Measurements from ENCODE around the gene CZIB.

DNA sequence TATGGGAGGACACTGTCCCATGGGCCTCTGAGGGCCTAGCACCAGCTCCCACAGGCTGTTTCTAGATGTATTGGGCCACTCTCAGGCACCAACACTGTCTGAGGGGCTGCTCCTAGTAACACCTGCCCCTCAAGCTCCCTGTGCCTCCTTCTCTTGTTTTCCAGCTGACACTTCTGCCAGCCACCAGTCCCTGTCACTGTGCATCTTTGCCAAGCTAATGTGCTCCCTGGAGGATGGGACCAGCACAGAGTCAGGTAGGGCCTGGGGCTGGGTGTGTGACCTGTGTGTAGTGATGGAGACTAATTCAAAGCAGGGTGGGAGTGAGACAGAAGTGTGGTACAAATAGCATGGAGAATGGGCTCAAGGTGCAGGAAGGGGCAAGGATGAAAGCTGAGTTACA is 47.3 kb upstream of the CZIB start:
- TF ChIP-seq, protein P1, sequence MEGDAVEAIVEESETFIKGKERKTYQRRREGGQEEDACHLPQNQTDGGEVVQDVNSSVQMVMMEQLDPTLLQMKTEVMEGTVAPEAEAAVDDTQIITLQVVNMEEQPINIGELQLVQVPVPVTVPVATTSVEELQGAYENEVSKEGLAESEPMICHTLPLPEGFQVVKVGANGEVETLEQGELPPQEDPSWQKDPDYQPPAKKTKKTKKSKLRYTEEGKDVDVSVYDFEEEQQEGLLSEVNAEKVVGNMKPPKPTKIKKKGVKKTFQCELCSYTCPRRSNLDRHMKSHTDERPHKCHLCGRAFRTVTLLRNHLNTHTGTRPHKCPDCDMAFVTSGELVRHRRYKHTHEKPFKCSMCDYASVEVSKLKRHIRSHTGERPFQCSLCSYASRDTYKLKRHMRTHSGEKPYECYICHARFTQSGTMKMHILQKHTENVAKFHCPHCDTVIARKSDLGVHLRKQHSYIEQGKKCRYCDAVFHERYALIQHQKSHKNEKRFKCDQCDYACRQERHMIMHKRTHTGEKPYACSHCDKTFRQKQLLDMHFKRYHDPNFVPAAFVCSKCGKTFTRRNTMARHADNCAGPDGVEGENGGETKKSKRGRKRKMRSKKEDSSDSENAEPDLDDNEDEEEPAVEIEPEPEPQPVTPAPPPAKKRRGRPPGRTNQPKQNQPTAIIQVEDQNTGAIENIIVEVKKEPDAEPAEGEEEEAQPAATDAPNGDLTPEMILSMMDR (IDR thresholded peaks at IDR 0.05): no peak
- TF ChIP-seq POLR2A (IDR thresholded peaks at IDR 0.05): no peak
